T47D (cell line): Measurements from ENCODE around the gene IGF1R.

Source experiments
- DNase-seq, 2 experiments: peaks; one replicate each; pipeline versions ENCODE4 v3.0.0 to v3.0.0-alpha.2; 2011 to 2012; ENCODE audit warnings: low read depth in 1 of 2, low spot score in 1 of 2
- JUND ChIP-seq: IDR thresholded peaks from 2 replicates; pipeline ENCODE4 v1.6.1; 2012; ENCODE audit warnings: low read depth
- in situ Hi-C: cut with HindIII; loops from 2 replicates; pipeline ENCODE4 v1.10.0; 2016; ENCODE audit warnings: low sequenced_read_pairs, low pct_unique_long_range_greater_than_20kb

The IGF1R gene

DNA sequence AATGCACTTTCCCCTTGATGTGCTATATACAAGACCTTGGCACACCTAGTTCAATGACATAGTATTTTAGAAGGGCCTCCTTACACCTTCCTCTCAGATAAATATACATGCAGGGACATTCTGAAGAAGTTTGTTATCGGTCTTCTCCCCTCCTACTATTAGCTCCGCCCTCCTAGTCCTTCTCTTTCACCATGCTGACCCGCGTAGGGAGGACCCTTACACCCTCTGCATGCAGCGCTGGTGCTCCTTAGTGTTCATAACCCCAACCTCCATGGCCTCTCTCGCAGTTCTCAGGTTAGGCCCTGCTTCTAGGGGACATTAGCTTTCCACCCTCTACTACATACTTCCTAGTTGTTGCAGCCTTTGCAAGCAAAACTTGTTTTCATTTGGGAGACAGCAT is 212.8 kb downstream of the IGF1R start:
- no peak for TF ChIP-seq JUND
- in situ Hi-C loops = no loop called here
- DNase-seq = no peak

GRCh38 chr15:98863983-98864382 is 215.6 kb downstream of the IGF1R start:
- in situ Hi-C loops = no loop called here
- DNase-seq = no peak
- no peak for TF ChIP-seq JUND

DNA sequence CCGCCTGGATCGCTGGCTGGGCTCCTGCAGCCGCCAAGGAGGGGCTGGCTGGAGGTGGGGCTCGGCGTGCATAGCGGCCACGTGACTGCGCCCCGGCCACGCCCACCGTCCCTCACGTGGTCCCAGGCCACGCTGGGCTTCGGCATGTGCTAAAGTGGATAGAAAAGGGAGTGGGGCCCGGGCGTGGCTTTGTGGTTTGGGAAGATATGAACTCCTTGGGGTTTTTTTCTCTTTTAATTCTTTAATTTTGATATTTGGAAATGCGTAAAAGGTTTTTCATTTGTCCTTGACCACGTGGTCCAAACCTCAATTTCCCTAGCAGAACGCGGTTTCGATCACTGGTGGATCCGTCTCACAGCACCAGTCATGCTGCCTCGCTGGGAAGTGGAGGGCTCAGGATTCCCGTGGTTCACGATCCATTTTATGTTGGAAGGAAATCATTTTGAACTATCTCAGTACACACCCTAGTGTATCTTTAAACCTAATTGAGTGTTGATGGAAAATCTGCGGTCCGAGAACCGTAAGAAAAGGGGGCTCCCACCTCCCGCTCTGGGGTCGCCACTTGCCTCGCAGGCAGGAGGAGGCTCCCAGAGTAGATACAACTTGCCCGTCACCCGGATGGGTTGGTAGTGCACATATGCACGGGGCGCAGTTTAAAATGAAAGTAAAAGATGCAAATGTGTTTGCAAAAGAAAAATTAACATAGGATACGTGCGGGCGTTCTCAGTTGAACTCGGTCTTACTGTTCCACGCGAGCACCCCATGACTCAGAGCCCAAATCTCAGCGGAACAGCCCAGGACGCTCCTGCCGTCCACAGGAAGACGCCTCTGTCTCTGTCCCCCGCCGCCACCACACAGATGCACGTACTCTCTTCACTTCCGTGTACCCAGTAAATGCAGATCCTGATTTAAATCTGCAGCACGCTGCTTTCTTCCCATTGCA is 217.3 kb downstream of the IGF1R start:
- in situ Hi-C loops = no loop called here
- peak; percentile 53 to 93 for DNase-seq
- TF ChIP-seq JUND = no peak

DNA sequence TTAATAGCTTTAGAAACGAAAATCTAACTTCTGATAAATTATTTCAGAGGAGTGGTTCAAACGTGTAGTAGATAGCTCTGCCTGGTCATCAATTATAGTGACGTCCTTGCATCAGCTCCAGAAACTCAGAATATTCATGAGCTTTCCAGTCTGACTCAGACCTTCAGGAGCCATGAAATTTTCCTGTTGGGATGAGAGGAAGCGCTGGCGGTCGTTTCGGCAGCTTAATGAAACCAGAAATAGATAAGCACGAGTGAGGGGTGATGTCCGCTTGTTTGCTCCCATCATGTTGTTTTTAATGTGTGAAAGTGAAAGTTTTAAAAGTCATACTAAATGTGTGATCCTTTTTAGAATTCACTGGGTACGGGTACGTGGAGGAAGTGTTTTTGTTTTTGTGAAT is 218.2 kb downstream of the IGF1R start:
- no peak for TF ChIP-seq JUND
- in situ Hi-C loops = no loop called here
- DNase-seq = no peak

DNA sequence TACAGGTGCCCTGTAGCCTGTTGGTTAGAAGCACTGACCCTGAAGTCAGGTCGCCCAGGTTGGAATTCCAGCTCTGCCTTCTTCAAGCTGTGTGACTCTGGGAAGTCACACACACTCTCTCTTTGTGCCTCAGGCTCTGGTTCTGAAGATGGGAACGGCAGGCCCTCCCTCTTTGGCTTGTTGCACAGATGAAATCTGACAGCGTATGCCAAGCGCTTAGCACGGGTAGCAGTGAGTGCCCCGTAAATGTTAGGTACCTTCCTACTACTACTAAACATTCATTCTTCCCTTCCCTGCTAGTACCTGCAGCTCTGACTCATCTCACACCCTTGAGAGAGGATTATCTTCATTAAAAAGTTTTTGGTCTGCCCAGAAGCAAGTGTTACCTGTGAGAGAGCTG is 220.2 kb downstream of the IGF1R start:
- in situ Hi-C loops = no loop called here
- TF ChIP-seq JUND = peak; percentile 60; the same call in 1 of the 2 replicates
- DNase-seq = peak in 1 of 2 experiments; percentile 96

DNA sequence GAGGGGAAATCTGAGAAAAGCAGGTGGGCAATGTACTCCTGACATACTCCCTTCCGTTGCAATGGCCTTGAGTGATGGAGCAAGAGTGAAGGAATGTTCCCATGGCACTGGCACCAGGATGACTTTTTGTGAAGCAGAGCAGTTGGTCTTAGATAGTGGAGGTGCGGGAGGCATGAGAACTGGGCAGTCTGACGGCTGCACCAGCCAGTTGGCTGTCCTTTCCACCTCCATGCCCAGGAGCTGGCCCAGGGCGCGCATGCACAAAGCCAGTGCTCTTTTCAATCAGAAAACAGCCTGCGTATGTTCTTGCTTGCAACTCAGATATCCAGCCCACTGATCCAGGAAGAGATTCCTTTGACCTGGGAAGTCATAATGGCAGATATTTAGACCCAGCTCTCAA is 222.4 kb downstream of the IGF1R start:
- no peak for TF ChIP-seq JUND

DNA sequence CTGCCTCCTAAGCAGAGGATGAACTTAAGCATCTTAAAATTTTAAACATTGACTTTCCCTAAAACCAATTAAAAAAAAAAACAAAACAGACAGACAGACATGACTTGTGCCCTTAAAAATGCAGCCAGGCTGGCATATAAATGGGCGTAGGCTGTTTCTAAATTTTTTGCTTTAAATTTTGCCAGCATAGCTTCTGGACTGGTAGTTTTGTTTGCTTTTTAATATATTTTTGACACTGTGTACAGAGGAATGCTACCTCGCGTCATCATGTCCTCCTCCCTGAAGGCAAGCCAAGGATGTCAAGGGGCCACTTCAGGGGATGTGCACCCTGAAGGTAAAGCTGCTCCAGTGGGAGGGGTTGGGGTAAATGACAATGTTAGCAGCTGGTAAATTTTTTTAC is 224.4 kb downstream of the IGF1R start:
- no peak for DNase-seq
- in situ Hi-C loops = no loop called here
- peak; percentile 35; the same call in 1 of the 2 replicates for TF ChIP-seq JUND

More for the DNA sequence above, 222.4 kb downstream of the IGF1R start:
- in situ Hi-C loops = no loop called here
- DNase-seq = no peak

DNA sequence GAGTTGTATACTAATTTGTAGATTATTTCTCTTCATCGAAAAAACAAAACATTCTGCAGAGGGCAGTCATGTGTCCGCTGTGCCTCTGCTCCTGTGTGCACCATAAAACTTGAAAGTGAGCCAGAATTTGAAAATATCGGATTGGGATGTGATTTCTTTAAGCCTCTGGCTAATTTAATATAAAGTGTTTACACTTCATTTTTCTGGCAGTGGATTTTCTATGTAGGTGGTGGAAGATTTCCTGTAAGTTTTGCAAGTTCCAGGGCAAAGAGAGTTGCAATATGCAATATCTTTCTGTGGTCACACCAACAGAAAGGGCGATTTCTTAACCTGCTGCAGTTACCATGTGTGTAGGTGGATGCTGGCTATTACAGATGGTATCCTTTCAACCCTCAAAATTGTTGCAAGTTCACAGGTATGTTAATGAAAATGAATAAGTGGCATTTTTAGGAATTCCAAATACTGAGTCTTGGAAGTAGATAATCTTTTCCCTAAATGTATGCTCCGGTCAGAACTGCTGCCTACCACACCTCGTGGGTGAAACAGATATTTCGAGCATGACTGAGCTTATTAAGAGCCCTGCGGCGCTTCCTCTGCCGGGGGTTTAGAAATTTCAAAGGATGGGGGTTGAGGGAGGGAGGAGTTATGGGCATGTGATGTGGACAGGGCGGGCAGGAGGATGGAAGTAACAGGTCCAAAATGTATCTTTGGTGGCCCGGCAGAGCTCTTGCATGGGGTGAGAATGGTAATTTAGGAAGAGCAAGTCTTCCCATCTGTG is 225.3 kb downstream of the IGF1R start:
- TF ChIP-seq JUND = no peak; the same call in 1 of the 2 replicates
- in situ Hi-C loops = no loop called here
- DNase-seq = peak in 1 of 2 experiments; percentile 80

GRCh38 chr15:98874370-98874769 is 226.0 kb downstream of the IGF1R start:
- no peak for TF ChIP-seq JUND
- DNase-seq = no peak
- in situ Hi-C loops = no loop called here

DNA sequence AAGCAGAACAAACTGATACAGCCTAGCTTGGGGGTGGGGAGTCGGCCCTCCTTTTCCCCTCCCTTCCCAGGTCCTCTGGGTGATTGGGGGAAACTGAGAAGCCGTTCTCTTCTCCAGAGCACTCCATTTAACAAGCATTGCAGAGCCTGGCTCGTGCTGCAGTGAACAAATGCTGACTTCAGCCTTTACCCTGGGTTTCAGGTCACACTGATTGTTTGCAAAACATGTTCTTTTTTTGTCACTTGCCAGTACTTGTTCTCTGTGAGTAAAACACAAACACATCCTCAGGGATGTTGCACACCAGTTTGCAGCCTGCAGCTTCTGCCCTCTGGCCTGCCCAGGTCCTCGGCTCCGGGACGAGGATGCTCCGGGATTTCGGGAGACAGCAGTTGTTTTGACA is 226.4 kb downstream of the IGF1R start:
- in situ Hi-C loops = no loop called here
- DNase-seq = no peak
- TF ChIP-seq JUND = no peak

DNA sequence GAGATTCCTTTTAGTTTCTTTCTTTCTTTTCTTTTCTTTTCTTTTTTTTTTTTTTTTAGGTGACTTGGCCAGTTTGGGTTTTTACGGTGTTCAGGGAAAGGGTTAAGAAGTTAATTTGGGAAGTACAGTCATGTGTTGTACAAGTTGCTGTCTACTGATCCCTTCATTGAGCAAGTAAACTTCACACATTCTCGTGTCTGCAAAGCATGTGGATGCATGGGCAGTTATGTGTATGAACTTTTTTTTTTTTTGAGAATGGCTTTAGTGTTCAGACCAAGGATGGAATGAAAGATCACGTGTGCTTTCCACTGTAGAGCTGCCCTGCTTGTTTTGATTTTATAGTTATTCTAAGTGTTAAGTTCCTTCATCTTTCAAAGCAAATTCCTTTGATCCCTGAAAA is 227.0 kb downstream of the IGF1R start:
- in situ Hi-C loops = no loop called here
- no peak for TF ChIP-seq JUND
- no peak for DNase-seq

- peak in 1 of 2 experiments; percentile 64 for DNase-seq
- in situ Hi-C loops = no loop called here
- peak; percentile 49; the same call in 1 of the 2 replicates for TF ChIP-seq JUND
Observed at GRCh38 chr15:98876451-98877369, 228.4 kb downstream of the IGF1R start.
